AG09309 (cell line): ENCODE results near the gene CATSPERE.
"Not testable (repeated sequence)": the region's sequence is repeated elsewhere in the genome, so short reads cannot be mapped to it uniquely, and the experiment has no call there.

Experiments used
- DNase-seq: peaks from one replicate; pipeline ENCODE4 v3.0.0-alpha.2; 2010; ENCODE audit warnings: low read depth
- H3K4me3 ChIP-seq: 2 replicates; pipeline ENCODE4 v1.5.1; 2011; ENCODE audit warnings: mild to moderate bottlenecking, low read depth, low read length, moderate library complexity; ENCODE audit not compliant: control insufficient read depth
- CTCF ChIP-seq: IDR thresholded peaks from 2 replicates; pipeline ENCODE4 v1.5.1; 2011; ENCODE audit warnings: mild to moderate bottlenecking, low read depth, low read length, inconsistent platforms; ENCODE audit not compliant: insufficient read depth, control insufficient read depth; ENCODE audit errors: missing control alignments

Gene CATSPERE

DNA sequence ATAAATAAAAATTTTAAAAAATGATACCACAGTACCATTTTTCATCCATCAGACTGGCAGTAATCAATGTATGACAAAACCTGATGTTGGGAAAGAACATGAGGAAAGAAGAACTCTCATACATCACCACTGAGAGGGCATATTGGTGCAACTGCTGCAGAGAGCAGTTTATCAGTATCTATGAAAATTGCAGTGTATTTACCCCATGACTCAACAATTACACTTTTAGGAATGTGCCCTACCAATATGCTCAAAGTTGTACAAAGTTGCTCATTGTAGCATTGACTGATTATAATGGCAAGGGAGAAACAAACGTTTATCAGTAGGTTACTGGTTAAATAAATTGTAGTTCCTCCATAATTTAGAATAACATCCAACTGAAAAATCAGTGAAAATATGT is 36.7 kb downstream of the CATSPERE start:
- no peak for DNase-seq
- H3K4me3 ChIP-seq, result no peak overlapping the region
- no peak for TF ChIP-seq CTCF

DNA sequence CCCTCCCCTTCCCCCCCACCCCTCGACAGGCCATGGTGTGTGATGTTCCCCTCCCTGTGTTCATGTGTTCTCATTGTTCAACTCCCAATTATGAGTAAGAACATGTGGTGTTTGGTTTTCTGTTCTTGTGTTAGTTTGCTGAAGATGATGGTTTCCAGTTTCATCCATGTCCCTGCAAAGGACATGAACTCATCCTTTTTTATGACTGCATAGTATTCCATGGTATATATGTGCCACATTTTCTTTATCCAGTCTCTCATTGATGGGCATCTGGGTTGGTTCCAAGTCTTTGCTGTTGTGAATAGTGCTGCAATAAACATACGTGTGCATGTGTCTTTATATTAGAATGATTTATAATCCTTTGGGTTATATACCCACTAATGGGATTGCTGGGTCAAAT is 38.4 kb downstream of the CATSPERE start:
- not testable (repeated sequence) for DNase-seq, H3K4me3 ChIP-seq

GRCh38 chr1:244500515-244500914 is 39.4 kb downstream of the CATSPERE start:
- not testable (repeated sequence) for H3K4me3 ChIP-seq, DNase-seq

DNA sequence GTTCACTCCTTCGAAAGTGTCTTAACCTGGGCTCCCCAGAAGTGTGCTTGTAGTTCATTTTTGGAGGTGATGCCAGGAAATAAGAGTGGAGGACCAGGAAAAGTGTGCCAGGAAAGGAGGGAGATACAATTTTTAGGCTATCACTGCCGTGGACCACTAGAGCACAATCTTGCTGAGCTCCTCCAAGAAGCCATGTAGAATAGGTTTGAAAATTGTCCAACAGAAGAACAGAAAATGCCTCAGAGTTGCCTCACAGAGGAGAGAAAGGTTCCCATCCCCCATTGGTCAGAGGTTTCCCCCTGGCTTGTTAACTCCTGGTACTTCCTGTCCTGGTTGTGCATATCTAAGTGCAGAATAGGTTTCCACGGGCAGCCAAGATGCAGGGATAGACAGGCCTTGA is 41.6 kb downstream of the CATSPERE start:
- no peak for DNase-seq
- TF ChIP-seq CTCF, result no peak
- no peak overlapping the region for H3K4me3 ChIP-seq

GRCh38 chr1:244513493-244513892 is 52.4 kb downstream of the CATSPERE start:
- no peak for TF ChIP-seq CTCF
- no peak overlapping the region for H3K4me3 ChIP-seq
- DNase-seq, result no peak

GRCh38 chr1:244515680-244516079 is 54.6 kb downstream of the CATSPERE start:
- DNase-seq, result no peak
- H3K4me3 ChIP-seq, result no peak overlapping the region
- TF ChIP-seq CTCF, result no peak

- no peak for TF ChIP-seq CTCF
- DNase-seq, result no peak
- no peak overlapping the region for H3K4me3 ChIP-seq
These were observed 75.2 kb downstream of the CATSPERE start for GRCh38 chr1:244536316-244536715.

- no peak for TF ChIP-seq CTCF
- DNase-seq, result no peak
These were observed 84.4 kb downstream of the CATSPERE start for GRCh38 chr1:244545511-244545910.

More at GRCh38 chr1:244545511-244545910, 84.4 kb downstream of the CATSPERE start:
- no peak overlapping the region for H3K4me3 ChIP-seq
